Fibroblast of mammary gland (primary cell): ENCODE measurements around the gene ARHGAP32.
"Not testable (repeated sequence)": the region's sequence is repeated elsewhere in the genome, so short reads cannot be mapped to it uniquely, and the experiment has no call there.

Experiments
- DNase-seq: peaks from one replicate; pipeline ENCODE4 v3.0.0-alpha.2; 2010; ENCODE audit warnings: low read depth
- H3K4me3 ChIP-seq: 2 replicates; pipeline ENCODE4 v1.5.1; 2011; ENCODE audit warnings: low read depth, mild to moderate bottlenecking, low read length, moderate library complexity; ENCODE audit not compliant: control insufficient read depth
- TF ChIP-seq, protein P1 (sequence below): conservative IDR thresholded peaks from 2 replicates; pipeline ENCODE4 v1.5.1; 2011; ENCODE audit warnings: low read depth, low read length, inconsistent platforms; ENCODE audit not compliant: control insufficient read depth, insufficient read depth

The ARHGAP32 gene

DNA sequence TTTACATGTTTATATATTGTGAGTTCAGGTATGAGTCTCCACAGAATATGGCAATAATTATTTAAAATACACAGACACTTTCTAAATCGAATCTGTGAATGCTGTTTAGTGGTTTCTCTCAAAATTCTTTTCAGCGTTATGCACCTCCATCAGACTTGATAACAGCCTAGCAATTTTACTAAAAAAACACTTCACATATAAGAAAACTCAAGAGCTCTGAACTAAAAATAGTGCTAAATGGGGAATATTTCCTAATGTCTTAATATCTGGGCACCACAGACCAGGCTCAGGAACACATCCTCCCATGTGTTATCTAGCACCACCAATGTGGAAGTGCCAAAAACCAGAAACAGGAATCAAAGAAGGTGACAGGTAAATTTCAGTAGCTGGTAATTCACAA lies 47.9 kb downstream of the ARHGAP32 start:
- TF ChIP-seq, protein P1, sequence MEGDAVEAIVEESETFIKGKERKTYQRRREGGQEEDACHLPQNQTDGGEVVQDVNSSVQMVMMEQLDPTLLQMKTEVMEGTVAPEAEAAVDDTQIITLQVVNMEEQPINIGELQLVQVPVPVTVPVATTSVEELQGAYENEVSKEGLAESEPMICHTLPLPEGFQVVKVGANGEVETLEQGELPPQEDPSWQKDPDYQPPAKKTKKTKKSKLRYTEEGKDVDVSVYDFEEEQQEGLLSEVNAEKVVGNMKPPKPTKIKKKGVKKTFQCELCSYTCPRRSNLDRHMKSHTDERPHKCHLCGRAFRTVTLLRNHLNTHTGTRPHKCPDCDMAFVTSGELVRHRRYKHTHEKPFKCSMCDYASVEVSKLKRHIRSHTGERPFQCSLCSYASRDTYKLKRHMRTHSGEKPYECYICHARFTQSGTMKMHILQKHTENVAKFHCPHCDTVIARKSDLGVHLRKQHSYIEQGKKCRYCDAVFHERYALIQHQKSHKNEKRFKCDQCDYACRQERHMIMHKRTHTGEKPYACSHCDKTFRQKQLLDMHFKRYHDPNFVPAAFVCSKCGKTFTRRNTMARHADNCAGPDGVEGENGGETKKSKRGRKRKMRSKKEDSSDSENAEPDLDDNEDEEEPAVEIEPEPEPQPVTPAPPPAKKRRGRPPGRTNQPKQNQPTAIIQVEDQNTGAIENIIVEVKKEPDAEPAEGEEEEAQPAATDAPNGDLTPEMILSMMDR, result no peak
- H3K4me3 ChIP-seq, result no peak overlapping the region
- no peak for DNase-seq

DNA sequence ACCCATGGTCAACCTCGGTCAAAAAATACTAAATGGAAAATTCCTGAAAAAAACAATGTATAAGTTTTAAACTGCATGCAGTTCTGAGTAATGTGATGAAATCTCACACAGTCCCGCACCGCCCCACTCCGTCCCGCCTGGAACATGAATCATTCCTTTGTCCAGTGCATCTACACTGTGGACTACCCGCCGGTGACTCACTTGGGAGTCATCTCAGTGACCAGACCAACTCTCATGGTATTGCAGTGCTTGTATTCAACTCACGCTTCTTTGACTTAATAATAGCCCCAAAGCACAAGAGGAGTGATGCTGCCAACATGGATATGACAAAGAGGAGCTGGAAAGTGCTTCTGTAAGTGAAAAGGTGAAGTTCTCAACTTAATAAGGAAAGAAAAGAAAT lies 48.8 kb downstream of the ARHGAP32 start:
- TF ChIP-seq, protein P1, result no peak
- no peak overlapping the region for H3K4me3 ChIP-seq
- DNase-seq, result peak; percentile 99

DNA sequence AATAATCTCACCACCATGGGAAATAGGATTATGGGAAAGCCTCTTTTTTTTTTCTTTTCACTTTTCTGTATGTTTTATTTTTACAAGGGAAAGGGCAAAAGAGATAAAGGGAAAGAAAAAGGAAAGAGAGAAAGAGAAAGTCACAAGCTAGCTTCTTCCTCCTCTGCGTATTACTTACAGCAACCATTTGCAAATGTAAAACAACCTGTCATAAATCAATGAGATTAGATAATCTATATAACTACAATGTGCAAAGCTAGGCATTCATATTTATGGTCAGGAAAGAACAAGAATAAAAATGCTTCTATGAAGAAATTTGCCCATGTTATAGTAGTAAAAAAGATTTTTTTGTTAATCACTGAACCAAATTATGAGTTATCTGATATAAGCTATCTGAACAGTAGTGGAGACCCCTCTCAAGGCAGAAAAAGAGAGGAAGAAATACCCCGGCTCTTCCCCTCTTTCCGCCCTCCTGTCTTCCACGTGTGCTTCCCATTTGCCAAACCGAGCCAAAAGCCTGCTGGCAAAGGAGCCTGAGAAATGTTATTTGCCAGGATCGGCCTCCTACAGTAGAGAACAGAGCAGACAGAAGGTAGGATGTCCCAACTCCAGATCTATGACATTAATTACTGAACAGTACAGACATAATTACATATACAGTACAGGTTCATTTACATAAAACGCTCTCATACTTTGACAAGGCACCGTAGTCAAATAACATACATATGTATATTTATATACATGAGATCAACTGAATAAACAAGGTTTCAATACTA lies 50.2 kb downstream of the ARHGAP32 start:
- H3K4me3 ChIP-seq, result no peak overlapping the region
- DNase-seq, result peak; percentile 57
- TF ChIP-seq, protein P1, result no peak

DNA sequence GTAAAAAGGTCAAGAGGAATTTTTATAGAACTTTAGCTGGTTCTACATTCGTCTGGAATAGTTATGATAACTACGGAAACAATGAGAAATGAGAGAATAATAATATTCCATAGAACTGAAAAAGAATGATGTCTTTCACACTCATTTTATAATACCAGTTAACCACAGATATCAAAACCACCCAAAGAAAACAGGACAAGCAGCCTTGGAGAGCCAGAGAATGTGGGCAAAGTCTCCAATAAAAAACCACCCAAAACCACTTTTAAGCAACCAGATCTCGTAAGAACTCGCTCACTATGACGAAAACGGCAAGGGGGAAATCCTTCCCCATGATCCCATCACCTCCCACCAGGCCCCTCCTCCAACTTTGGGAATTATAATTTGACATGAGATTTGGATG lies 60.8 kb downstream of the ARHGAP32 start:
- H3K4me3 ChIP-seq, result no peak overlapping the region
- DNase-seq, result no peak
- TF ChIP-seq, protein P1, result no peak

DNA sequence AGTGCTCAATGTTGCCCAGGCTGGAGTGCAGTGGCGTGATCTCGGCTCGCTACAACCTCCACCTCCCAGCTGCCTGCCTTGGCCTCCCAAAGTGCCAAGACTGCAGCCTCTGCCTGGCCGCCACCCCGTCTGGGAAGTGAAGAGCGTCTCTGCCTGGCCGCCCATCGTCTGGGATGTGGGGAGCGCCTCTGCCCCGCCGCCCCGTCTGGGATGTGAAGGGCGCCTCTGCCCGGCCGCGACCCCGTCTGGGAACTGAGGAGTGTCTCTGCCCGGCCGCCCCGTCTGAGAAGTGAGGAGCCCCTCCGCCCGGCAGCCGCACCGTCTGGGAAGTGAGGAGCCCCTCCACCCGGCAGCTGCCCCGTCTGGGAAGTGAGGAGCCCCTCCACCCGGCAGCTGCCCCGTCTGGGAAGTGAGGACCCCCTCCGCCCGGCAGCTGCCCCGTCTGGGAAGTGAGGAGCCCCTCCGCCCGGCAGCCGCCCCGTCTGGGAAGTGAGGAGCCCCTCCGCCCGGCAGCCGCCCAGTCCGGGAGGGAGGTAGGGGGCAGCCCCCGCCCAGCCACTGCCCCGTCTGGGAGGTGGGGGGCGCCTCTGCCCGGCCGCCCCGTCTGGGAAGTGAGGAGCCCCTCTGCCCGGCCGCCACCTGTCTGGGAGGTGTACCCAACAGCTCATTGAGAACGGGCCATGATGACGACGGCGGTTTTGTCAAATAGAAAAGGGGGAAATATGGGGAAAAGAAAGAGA lies 63.1 kb downstream of the ARHGAP32 start:
- not testable (repeated sequence) for H3K4me3 ChIP-seq, DNase-seq

DNA sequence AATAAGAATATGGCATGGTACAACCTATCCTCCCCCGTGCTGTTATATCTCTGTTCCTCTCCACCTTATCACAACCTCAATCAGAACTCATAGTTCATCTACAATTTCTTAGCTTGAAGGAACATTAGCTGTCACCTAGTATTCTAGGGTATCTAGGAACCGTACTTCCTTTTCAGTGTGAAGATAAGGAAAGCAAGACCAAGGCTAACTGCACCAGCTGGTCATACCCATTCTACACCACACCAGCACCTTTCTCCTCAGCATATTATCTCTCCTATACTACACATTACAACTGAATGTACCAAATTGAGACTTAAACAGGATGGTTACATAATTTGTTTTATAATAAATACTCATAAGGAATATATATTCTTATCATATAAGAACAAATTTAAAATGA lies 73.1 kb downstream of the ARHGAP32 start:
- TF ChIP-seq, protein P1, result no peak
- H3K4me3 ChIP-seq, result no peak overlapping the region
- no peak for DNase-seq

DNA sequence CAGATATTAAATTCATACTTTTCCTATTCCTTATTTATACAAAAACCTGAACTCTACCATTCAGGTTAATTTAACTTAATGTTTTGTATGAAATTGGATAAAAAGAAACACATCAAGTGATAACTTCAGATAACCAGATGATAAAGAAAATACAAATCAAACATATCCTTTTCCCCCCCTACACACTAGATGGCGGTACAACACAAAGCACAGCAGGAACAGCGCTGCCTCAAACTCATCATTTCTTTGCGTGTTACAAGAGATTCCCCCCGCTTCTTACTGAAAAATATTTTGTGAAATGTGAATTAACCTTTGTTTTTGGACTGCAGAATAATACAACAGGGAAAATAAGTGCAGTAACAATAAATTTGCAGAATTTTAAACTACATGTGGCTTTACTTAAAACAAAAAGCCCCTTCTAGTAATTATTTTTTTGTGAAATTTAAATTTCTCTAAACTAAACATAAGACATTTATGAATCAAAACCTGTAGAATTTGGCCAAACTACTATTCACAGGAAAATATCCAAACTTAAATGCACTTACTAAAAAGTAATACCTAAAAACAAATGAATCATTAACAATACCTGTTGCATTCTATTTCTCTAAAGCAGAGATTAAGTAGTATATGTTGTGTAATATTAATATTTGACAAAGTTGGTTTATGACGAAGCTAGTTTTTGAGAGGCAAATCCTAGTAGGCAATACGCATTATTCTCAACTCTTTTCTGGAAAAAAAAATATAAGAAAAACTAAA lies 74.4 kb downstream of the ARHGAP32 start:
- no peak overlapping the region for H3K4me3 ChIP-seq
- peak; percentile 80 for DNase-seq
- TF ChIP-seq, protein P1, result peak; percentile 99
